Sciatic nerve (tissue), 2 donors: ENCODE data around the gene SP2. TPM values are rescaled to one million over a fixed set of nuclear protein-coding genes. Genes with fewer than 3 reads are reported as not detected.

ENCODE experiments used
- ATAC-seq: fragments of 200-7000 bp; cut with Tn5 transposase; one replicate; pipeline ENCODE4 v1.9.1; 2020; ENCODE audit warnings: mild to moderate bottlenecking, moderate library complexity
- DNase-seq: peaks from one replicate; pipeline ENCODE4 v3.0.0-alpha.2; 2020; ENCODE audit warnings: low spot score
- intact Hi-C: fragments of 100-400 bp; cut with DNase I; formaldehyde crosslinking; loops from one replicate; pipeline ENCODE4 v1.14.2; 2022
- total RNA-seq: library from RNA; stranded (reverse); fragmentation: NEBNext Ultra II Directional; extraction: Animal tissue kit (Norgen Biotek cat#: 25700); gene quantifications from one replicate; pipeline ENCODE4 v1.2.1, GENCODE V29; 2021
- donor health status: DM: no; HTN: no; CAD: no.
- donor health status: DM: no; HTN: no; CAD: no.

Gene SP2
- total RNA-seq, 1 donor from 2014 or later, result 24.2 TPM

DNA sequence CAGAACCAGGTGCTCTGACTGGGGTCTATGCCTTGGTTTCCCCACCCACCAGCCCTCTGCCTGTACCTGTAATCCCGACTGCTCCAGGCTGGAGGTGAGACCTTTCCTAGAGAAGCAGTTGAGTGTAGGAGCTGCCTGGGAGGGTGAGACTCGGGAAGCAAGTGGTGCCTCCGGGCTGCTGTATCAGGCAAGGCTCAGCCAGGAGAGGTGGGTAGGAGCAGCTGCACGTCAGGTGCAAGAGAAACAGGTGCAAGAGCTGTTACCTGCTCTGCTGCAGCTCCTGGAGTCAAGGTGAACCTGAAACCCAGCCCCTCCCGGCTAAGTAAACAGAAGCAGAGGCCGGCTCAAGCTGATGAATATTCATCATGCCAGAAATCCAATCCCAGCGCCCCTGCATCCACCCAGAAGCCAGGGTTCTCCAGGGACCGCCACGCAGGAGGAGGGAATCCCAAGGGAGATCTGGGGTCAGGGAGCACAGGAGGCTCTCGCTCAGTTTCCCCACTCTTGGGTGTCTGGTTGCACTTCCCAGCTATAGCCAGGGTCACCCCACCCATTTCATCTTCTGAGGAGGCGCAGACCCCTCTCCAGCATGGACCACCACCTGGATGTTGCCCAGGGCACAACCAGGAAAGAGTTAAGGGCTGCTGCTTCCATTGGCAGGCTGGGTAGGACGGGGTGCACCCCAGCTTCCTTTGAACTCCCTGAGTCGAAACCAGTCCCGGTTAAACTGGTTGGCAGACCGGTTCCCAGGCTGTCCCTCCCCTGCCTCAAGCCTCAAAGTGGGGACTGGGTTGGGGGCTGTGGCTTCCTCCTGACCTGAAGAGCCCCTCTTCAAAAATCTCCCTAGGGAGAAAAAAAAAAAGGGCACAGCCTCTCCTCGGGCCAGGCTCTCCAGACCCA is 61.8 kb downstream of the SP2 start, which contains the start of gene PRR15L:
Gene PRR15L (minus strand): TSS at position 293 of the 900 bp plus-strand sequence. CDS start 4,649 bp downstream, outside the sequence.
- no peak for ATAC-seq
- intact Hi-C loops, result loop anchor here (10.0 kb wide), 1 partner anchor 113 kb away; the partner anchor contains the start of gene SCRN2
- DNase-seq, result no peak

DNA sequence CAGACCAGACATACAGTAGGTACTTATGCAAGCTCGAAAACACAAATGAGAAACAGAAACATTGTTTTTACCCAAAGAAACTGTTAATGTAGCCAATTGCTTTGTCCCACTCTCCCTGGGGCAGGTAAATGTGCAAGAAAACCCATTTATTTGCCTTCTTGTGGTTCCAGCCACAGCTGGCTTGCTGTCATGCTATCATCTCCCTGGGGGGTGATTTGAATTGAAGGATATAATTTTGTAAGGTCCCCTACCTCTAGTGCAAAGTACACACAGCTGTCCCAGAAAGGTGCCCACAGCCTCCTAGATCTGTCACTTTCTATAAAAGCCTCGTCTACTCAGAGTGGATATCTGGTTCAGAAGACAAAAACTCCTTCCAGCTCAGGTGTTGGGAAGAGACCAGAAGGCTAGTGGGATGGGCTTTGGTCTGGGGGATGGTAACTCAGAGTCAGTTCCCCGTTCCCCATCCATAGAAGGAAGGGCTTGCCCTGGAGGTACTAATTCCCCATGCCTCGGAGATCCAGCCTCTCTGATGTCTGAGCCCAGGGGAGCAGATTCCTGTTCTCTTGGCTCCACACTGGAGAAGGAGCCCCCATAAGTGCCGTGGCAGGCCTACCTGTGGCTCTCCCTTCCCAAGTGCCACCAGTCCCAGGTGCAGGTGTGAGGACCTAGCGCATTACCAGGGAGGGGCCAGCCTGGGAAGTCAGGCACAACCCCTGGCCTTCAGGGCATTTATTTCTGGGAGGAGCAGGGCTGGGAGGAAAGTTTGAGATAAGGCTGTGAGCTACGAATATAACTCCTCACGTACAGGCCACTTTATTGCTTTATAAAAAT is 64.0 kb downstream of the SP2 start:
- ATAC-seq, result no peak
- DNase-seq, result no peak
- intact Hi-C loops, result loop anchor here (10.0 kb wide), 1 partner anchor 115 kb away; the partner anchor contains the start of gene SCRN2

DNA sequence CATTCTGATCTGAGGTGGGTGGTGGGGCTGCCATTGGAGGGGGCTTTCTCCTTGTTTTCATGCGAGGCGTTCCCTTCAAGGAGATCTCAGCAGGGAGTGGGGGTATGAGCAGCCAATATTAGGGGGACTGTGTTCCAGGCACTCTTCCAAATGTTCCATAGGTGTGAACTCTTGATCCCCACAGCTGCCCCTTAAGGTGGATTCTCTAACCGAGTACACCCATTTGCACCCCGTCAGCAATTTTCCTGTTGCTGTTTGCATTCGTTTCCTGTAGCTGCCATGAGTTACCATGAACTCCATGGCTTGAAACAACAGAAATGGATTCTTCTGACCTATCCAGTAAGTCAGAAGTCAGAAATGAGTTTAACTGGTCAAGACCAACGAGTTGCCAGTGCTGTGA is 65.4 kb downstream of the SP2 start:
- ATAC-seq, result no peak
- DNase-seq, result no peak
- intact Hi-C loops, result no loop called here

DNA sequence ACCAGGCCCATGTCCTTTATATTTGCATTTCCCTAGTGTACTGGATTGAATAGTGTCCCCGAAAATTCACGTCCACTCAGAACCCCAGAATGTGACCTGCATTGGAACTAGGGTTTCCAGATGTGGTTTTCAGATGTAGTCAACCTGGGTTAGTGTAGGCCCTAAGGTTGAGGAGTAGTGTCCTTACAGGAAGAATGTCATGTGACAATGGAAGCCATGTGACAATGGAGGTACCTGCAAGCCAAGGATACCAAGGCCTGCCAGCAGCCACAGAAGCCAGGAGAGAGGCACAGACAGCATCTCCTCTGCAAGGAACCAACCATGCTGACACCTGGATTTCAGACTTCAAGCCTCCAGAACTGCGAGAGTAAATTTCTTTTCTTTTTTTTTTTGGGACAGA is 66.9 kb downstream of the SP2 start:
- ATAC-seq (no peak), DNase-seq (no peak)
- intact Hi-C loops, result no loop called here

DNA sequence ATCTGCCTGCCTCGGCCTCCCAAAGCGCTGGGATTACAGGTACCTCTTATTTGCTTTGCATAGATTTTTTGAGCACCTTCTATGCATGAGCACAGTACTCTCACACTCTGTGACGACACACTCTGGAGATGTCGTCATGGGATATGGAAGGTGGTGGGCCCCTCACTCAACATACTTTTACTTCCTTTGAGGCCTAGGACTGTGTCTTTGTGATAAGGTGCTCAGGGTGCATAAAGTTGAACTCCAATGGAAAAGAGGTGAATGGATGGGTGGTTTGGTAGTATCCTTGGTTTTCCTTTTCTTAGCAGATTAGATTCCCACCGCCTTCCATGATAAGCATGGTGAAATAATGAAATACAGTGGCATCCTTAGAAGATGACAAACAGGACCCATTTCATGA is 68.8 kb downstream of the SP2 start:
- intact Hi-C loops, result no loop called here
- no peak for DNase-seq
- no peak for ATAC-seq

DNA sequence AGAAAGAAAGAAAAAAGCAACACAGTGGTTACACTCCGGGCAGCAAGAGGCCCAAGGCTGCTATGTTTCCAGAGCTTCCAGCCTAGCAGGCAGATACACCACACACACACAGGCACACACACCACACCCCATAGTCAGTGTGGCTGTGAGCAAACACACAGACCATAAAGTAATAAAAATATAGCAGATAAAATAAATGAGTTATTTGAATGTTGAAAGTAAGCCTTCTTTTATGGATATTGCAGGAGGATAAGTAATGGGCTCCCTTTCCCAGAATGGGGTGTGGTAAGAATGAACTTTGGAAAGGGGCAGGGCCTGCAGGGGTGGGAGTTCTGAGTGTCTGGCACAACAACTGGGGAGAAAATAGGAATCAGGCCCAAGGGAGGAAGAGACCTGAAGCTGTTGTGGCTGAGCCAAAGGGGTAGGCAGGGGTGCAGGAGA is 70.1 kb downstream of the SP2 start:
- ATAC-seq (no peak), DNase-seq (no peak)
- intact Hi-C loops, result no loop called here

DNA sequence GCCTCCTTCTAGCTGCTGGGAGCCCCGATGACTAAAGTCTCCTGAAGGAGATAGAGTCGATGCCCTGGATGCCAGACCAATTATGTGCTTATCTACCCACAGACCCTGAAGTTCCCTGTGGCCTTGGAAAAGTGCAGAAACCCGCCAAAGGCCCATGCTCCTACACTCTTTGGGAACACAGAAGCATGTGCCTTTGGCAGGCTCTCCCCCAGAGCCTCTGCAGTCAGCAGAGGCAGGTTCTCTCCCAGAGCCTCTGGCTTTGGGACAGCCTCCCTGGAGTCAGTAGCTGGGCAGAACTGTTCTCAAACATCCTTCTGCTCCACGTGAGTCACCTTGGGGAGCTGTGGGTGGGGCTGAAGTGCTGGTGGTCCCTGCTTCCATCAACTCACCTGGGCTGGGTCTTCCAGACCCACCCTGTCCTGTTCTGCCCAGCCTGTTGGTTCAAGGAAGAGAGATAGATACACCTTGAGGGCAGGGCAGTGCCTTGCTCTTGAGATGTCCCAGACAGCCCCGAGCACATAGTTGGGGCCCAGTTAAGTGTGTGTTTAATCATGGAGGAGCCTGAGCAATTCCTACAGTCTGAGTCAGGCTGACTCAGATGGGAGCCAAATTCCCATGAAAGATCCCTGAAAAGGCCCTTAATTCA is 71.7 kb downstream of the SP2 start:
- intact Hi-C loops, result no loop called here
- no peak for DNase-seq

DNA sequence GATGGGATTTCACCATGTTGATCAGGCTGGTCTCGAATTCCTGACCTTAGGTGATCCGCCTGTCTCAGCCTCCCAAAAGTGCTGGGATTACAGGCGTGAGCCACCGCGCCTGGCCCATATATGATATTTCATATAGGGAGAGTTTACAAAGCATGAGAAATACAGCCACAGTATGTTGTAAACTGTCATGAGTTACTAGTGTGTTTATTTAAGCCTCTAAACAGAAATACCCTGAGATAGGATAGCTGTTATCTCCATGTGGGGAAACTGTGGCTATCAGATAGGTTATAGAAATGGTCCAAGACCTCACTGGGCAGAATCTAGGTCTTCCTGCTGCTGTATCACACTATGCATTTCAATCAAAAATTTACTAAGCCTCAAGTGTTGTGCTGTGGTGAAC is 72.8 kb downstream of the SP2 start:
- ATAC-seq, result no peak
- DNase-seq, result no peak
- intact Hi-C loops, result no loop called here

More for the DNA sequence above, 71.7 kb downstream of the SP2 start:
- ATAC-seq, result no peak

DNA sequence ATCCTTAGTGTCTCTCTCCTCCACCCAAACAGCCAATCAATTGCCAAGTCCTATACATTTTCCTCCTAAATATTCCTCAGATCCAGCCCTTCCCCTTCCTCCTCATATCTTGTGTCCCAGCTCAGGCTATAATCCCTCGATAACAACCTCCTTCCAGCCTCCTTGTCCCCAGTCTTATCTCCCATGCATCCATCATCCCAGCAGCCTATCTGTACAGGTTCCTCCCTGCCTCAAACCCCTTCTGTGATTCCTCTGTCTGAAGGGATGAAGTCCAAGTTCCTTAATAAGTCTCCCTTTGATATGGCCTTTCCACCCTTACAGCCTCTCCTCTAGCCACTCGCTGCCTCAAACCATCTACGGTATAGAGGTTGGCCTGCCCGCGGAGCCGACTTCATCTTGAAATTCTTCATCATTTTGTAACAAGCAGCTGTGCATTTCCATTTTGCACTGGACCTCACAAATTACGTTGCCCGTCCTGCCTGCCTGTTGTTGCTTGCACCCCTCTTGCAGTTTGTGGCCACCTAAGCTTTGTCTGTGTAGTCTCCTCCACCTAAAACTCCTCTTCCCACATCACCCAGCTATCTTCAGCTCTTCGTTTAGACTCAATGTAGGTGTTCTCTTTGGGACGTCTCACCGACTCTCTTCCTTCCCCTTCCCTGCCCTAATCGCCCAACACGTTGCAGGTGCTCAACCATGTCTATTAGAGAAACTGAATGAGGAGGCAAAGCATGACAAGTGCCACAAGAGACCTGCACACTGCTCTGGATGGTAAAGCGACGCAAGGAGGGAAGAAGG is 74.1 kb downstream of the SP2 start:
- ATAC-seq (no peak), DNase-seq (no peak)
- intact Hi-C loops, result no loop called here

DNA sequence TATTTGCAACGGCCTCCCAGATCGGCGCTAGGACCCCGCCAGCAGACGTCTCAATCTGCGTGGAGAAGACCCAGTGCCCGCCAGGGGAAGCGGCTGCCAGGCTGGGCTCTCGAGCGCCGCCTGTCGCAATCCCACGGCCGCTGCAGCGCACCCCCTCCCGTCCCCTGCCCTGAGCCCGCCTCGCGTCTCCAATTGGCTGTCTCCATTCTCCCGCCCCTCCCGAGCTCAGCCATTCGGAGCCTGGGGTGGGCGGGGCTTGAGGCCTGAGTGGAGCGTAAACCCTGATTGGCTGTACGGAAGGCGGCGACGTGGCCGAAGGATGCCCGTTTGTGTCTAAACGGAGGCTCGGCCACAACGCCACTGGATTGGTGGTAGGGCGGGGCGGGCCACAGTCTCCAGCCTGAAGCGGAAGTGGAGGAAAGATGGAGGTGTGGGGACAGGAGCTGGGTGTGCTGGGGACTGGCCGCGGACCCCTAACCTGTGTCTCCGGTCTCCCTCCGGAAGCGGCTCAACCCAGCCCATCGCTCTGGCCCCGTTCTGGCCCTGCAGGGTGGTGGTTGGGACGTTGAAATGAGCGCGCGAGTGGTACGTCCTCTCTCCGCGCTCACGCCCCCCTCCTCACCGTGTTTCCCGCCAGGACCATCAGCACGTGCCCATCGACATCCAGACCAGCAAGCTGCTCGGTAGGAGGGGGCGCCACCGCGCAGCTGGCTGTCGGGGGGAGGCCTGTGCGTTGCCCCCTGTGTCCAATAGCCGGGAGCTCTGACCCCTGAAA is 74.9 kb downstream of the SP2 start, which contains the start of gene CDK5RAP3:
Gene CDK5RAP3 (plus strand): TSS at position 389 of the 775 bp plus-strand sequence. CDS start 34 bp downstream, at position 423.
- intact Hi-C loops, result no loop called here
- DNase-seq (peak; percentile 100), ATAC-seq (peak; percentile 100)

DNA sequence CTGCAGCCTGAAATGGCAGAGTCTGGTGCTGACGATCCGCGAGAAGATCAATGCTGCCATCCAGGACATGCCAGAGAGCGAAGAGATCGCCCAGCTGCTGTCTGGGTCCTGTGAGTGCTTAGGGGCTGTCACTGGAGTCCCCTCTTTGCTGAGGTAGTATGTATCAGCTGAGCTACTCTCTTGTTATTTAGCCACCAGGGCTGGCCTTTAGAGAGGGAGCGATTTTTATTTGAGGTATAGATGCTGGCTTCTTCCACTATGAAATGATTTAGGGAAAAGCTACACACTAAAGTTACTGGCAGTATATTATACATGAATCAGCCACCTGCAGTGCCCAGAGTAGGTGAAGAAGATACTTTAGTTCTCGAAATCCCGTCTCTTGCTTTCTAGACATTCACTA is 77.5 kb downstream of the SP2 start:
- DNase-seq, result no peak
- intact Hi-C loops, result no loop called here

DNA sequence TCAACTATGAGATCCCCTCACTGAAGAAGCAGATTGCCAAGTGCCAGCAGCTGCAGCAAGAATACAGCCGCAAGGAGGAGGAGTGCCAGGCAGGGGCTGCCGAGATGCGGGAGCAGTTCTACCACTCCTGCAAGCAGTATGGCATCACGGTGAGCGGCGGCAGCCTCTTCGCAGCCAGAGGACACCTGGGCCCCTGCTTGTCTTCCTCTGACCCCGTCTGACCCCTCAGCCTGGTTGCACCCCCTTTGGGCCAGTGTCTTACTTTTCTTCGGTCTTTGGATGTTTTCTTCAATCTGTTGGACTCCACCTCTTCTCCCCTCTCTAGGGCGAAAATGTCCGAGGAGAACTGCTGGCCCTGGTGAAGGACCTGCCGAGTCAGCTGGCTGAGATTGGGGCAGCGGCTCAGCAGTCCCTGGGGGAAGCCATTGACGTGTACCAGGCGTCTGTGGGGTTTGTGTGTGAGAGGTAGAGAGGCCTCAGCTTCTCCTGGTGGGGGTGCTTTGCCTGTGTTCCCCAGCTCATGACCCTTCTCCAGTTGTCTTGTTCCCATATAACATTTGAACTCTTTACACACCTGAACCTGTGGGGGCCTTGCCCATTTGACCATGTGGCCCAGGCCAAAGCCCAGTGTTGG is 79.3 kb downstream of the SP2 start:
- DNase-seq (no peak), ATAC-seq (no peak)
- intact Hi-C loops, result no loop called here

More for the DNA sequence above, 77.5 kb downstream of the SP2 start:
- ATAC-seq, result no peak

DNA sequence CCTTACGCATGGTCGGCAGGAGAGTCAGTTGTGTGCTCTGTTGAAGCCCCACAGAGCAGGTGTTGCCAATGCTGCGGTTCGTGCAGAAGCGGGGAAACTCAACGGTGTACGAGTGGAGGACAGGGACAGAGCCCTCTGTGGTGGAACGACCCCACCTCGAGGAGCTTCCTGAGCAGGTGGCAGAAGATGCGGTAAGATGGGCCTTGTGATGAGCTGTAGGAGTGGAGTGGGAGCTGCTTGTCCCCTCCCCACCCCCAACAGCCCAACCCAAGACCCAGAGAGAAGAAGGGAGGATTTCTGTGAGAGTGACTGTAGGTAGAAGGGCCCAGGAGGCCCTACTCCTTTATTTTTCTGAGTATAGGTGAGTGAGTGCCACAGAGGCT is 79.8 kb downstream of the SP2 start:
- ATAC-seq (no peak), DNase-seq (no peak)
- intact Hi-C loops, result no loop called here

DNA sequence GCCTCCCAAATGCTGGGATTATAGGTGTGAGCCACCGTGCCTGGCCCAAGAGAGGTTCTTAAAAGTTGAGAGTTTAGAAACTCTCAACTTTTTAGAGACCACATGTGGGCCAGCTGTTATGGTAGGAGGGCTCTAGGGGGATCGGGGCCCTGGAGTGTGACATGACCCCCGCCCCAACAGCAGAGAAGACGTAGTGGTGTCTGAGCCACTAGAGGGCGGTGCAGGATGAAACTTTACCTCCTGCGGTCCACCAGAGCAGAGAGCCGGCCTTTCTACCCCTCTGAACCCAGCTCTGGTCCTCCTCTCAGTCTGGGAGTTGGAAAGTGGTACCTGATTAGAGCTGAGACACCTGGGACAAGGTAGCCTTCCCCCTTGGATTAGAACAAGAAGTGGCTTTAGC is 82.3 kb downstream of the SP2 start:
- intact Hi-C loops, result no loop called here
- peak; percentile 76 for DNase-seq
- ATAC-seq, result peak; percentile 70
